ENCODE measurements around the gene COL4A4.

Gene COL4A4

DNA sequence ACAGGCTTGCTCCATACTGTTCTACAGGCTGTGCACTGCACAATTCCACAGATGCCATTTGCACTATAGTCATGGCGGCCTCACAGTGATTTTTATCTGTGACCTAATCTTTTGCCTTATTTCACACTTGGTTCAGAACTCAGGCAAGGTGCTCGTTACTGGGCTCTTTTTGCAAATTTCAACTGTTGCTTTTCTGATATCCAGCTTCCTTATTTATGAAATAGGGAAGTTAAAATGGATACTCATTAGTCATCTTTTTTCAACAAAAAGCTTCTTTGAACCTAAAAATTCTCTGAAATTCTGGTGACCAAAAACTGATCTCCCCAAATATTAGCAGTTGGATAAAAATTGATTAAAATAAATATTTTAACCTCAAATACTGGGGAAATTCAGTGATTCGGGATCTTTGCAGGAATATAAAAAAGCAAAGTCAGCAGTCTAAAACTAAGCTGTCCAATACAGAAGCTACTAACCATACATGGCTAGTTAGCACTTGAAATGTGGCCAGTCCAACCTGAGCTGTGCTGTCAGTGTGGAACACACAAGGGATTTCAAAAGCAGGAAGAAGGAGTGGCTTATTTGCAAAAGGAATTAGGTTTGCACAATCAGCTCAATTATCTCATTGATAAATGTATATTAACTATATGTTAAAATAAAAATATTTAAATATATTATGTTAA is 134.4 kb downstream of the COL4A4 start:
- no peak for DNase-seq

DNA sequence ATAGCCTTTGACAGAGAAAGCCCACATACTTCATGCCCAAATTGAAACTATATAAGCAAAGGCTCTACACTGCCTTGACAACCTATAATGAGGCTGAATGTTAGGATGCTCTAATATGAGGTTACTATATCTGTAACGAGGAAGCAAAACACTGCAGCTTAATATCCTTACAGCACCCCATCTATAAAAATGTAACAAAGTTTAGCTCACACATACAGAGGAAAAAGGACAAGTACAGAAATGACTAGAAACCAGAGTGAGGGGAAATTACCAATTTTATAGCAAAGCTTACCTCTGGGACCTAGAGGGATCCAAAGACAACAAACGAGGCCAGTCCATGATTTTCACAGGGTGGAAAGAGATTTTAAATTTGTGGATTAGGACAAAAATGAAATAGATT is 138.5 kb downstream of the COL4A4 start:
- DNase-seq: no peak

- DNase-seq: peak; percentile 18
These were observed 141.4 kb downstream of the COL4A4 start for GRCh38 chr2:227022608-227023007.

- no peak for DNase-seq
These were observed 143.6 kb downstream of the COL4A4 start for GRCh38 chr2:227020416-227020815.

- DNase-seq: no peak
These were observed 147.1 kb downstream of the COL4A4 start for GRCh38 chr2:227016894-227017293.

GRCh38 chr2:227013881-227014280 is 150.1 kb downstream of the COL4A4 start:
- DNase-seq: no peak

- DNase-seq: no peak
These were observed 150.7 kb downstream of the COL4A4 start for GRCh38 chr2:227013330-227013729.

DNA sequence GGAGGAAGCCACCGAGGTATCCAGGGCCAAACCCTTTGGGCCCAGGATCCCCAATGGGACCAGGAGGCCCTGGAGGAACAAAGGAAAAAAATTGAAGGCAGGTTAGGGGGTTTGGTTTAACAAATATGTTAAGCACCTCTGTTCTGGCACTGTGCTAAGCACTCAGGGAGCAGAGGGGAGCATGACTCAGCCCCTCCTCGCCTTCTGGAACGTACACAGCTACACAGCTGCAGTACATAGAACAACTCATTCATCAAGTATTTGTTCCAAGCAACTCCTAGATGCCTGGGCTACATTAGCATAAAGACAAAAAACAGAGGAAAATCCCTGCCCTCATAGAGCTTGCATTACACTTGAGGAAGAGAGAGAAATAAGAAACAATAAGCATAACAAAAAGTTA is 153.6 kb downstream of the COL4A4 start:
- DNase-seq: peak; percentile 82

GRCh38 chr2:227007940-227008339 is 156.1 kb downstream of the COL4A4 start:
- DNase-seq: no peak

- DNase-seq: no peak
These were observed 156.9 kb downstream of the COL4A4 start for GRCh38 chr2:227007148-227007547.

- DNase-seq: no peak
These were observed 157.7 kb downstream of the COL4A4 start for GRCh38 chr2:227006189-227006897.

DNA sequence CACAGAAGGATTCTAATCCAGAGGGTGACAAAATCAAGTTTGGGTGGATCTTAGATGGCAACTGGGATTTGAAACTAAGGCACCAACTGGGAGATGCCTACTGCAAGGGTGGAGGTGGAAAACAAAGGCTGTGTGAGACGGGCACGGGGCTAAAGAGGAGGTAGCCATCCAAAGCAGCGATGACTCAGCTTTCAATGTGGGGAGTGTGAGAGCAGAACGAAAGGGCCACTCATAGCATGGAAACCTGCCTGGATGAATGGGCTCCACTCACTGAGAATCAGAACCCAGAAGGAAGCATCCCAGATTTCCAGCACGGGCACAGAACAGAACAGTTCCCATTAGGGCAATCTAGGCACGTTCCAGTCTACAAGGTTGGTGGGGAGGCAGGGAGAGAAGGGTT is 159.5 kb downstream of the COL4A4 start:
- DNase-seq: no peak

- no peak for DNase-seq
These were observed 163.9 kb downstream of the COL4A4 start for GRCh38 chr2:227000123-227000522.

- DNase-seq: no peak
These were observed 164.3 kb downstream of the COL4A4 start for GRCh38 chr2:226999661-227000060.

DNA sequence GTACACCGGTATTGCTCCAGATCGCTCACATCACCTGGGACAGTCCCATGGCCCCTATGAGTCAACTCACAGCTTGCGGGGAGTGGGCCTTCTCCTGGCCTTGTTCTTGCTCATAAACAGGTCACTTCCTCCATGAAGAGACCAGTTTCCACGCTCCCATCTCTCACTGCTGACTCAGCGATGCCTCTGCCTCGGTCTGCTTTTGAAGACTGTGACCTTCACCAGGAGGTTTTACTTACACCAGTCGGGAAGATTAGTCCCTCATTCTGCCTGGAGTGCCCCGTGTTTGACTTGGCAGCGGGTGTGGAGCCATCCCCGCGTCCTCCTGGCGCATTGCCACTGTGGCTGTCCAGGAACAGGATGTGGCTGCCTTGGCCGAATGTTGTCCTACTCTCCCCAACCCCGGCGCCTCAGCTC is 168.4 kb downstream of the COL4A4 start:
- no peak for DNase-seq

DNA sequence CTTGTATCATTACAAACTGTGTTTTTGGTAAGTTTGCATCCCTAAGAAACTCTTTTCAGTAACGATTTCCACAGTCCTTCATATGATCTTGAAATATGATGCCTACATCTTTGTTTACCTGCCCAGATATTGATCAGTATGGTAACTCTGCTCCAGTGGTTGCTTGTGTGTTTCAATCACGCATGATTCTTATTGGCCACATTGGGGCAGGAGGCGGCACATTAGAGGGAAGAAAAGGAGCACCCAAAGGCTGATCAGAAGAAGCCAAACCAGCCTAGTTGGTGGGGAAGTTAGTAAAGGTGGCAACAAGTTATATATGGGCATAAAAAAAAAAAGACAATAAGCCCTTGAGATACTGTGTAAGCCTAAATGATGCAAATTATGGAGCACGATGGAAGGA is 169.2 kb downstream of the COL4A4 start:
- no peak for DNase-seq

GRCh38 chr2:226993171-226993570 is 170.8 kb downstream of the COL4A4 start:
- no peak for DNase-seq

- DNase-seq: no peak
These were observed 172.3 kb downstream of the COL4A4 start for GRCh38 chr2:226991663-226992062.

- DNase-seq: no peak
These were observed 178.4 kb downstream of the COL4A4 start for GRCh38 chr2:226985583-226985946.

DNA sequence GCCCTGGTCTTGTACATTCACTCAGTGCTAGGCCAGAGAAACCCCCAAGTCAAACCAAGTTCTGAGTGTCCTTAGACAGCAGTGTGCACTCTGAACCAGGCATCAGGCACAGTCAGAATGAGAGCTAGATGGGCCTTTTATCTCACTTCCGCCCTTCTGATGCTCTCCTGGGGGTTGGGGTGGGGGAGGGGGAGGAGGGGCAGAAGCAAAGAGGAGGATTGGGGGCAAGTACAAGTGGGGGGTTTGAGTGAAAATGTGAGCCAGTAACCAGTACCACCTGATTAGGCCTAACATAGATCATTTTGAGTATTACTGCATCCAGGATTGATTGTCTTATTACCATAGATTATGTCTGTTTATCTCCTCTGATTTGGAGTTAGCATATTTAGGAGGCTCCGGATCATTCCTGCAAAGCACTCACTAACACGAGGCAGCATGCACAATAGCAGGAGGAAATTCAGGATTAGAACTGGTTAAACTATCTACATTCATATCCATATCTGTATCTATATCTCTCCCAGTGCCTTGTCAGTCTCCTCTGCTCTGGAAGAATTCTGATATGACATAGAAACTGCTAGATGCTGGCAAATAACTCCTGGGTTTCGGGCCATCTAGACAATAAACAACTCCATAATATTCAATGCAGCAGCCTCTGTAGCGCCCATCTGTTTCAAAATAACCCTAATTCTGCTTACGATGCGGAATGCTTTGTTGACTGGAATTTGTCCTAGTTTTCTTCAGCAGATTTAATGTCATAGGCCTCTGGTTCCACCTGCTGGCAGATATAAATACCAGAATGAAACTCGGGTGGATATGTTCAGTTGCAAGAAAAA is 179.0 kb downstream of the COL4A4 start:
- DNase-seq: peak; percentile 76

DNA sequence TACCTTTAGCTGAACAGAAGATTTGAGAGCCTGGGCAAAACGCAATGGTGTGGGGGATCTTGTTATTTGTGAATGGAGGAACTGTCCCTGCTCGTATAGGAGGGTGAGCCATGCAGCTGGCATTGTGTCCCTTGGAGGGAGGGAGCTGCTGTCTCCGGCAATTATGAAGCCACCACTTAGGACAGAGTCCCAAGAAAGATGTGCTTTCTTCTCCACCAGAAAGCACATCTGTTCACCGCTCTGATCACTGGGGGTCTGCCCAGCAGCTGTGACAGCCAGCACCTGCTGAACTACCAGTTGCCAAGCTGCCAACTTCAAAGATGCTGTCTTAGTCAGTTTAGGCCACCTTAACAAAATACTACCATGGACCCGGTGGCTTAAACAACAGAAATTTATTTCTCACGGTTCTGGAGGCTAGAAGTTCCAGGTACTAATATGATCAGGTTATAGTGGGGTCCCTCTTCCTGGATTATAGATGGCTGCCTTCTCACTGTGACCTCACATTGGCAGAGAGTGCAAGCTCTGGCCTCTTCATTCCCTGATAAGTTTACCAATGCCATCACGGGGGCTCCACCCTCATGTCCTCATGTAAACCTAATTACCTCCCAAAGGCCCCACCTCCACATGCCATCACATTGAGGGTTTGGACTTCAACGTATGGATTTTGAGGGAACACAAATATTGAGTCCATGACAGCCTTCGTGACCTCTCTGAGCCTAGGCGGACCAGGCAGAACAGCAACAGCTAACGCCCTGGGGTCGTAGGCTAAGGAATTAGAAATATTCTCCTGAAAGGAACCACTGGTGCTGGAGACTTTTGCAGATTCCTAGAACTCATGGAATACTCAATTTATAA is 179.9 kb downstream of the COL4A4 start:
- DNase-seq: no peak

- no peak for DNase-seq
These were observed 182.1 kb downstream of the COL4A4 start for GRCh38 chr2:226981791-226982326.

DNA sequence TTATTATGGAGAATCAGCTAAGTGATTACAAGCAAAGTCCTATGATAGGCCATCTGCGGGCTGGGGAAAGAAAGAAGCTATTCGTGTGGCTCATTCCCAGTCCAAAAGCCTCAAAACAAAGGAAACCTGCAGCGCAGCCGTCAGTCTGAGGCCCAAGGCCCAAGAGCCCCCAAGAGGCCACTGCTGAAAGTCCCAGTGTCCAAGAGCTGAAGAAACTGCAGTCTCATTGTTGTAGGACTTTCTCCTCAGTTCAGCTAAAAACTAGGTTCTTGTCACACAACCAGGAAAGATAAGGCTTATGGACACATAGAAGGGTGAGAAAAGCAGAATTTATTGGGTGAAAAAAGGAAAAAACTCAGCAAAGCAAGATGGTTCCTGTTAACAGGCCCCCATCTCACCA is 185.0 kb downstream of the COL4A4 start:
- no peak for DNase-seq
